GM12878 (cell line): Measurements from ENCODE around the gene CCR2. TPM values are rescaled to one million over a fixed set of nuclear protein-coding genes. Genes with fewer than 3 reads are reported as not detected.

Source experiments
- ATAC-seq: fragments of 200-7000 bp; cut with Tn5 transposase; 3 replicates; pipeline ENCODE4 v1.9.1; 2020; ENCODE audit warnings: mild to moderate bottlenecking, moderate library complexity
- Bru-seq: library from RNA; stranded (reverse); fragments of 400-500 nt; gene quantifications from one replicate; lab custom pipeline; 2021; lab: Mats Ljungman, UMichigan
- BruChase-seq, 2 experiments: library from RNA; stranded (reverse); fragments of 400-500 nt; gene quantifications; one replicate each; lab custom pipeline; 2021; lab: Mats Ljungman, UMichigan
- BruUV-seq: library from RNA; stranded (reverse); fragments of 400-500 nt; replicated peaks from 2 replicates; lab custom pipeline; 2021; lab: Mats Ljungman, UMichigan
- CTCF ChIA-PET: fragments of 300-600 bp; sonication (Branson Sonifier 250); formaldehyde crosslinking; extraction: SDS; loops from one replicate; lab custom pipeline; 2021; ENCODE audit warnings: inconsistent platforms; lab: Yijun Ruan, JAX
- POLR2A ChIA-PET: fragments of 350-600 bp; formaldehyde crosslinking; extraction: SDS; loops from one replicate; lab custom pipeline; 2021; ENCODE audit warnings: inconsistent platforms; lab: Charles Lee
- RAD21 ChIA-PET: fragments of 300-600 bp; sonication (Branson Sonifier 250); formaldehyde crosslinking; loops from one replicate; lab custom pipeline; 2023; ENCODE audit warnings: antibody characterized with exemption; ENCODE audit not compliant: unreplicated experiment; lab: Charles Lee
- SMC1A ChIA-PET: fragments of 300-600 bp; sonication (Branson Sonifier 250); formaldehyde crosslinking; loops from one replicate; lab custom pipeline; 2023; ENCODE audit not compliant: unreplicated experiment, uncharacterized antibody; lab: Charles Lee
- DNase-seq: peaks from one replicate; pipeline ENCODE4 v3.0.0-alpha.2; 2011; ENCODE audit warnings: low read depth, low spot score
- FAIRE-seq: peaks from 3 replicates; lab custom pipeline; 2011; peaks lifted over from hg19 to GRCh38; lab: Jason Lieb, UNC
- H2AFZ ChIP-seq: 2 replicates; pipeline ENCODE4 v1.6.0; 2011; ENCODE audit warnings: low read depth, low read length, control low read depth; ENCODE audit not compliant: control insufficient read depth
- H3K27ac ChIP-seq: 2 replicates; pipeline ENCODE4 v1.5.1; 2011; ENCODE audit warnings: control low read depth; ENCODE audit not compliant: control insufficient read depth, insufficient read depth
- H3K27me3 ChIP-seq, 2 experiments: replicated peaks in 1 of 2; 2 replicates each; pipeline versions ENCODE4 v1.6.0 to v1.6.1; 2011; ENCODE audit warnings: low read length in 1 of 2; ENCODE audit not compliant: control insufficient read depth in 2 of 2, insufficient read depth in 2 of 2
- H3K36me3 ChIP-seq, 2 experiments: 2 replicates each; pipeline ENCODE4 v1.5.1; 2011; ENCODE audit warnings: low read length in 1 of 2; ENCODE audit not compliant: control insufficient read depth in 2 of 2, insufficient read depth in 2 of 2
- H3K4me1 ChIP-seq: 2 replicates; pipeline ENCODE4 v1.6.1; 2011; ENCODE audit warnings: mild to moderate bottlenecking, low read length, moderate library complexity, mixed read lengths; ENCODE audit not compliant: control insufficient read depth, insufficient read depth
- H3K4me2 ChIP-seq: 2 replicates; pipeline ENCODE4 v1.6.0; 2011; ENCODE audit warnings: control low read depth; ENCODE audit not compliant: control insufficient read depth, insufficient read depth
- H3K4me3 ChIP-seq: fragments of 200-600 bp; sonication (generic); 2 replicates; pipeline ENCODE4 v1.5.1; 2016
- H3K79me2 ChIP-seq: 2 replicates; pipeline ENCODE4 v1.6.0; 2011; ENCODE audit warnings: low read length; ENCODE audit not compliant: control insufficient read depth, insufficient read depth
- H3K9ac ChIP-seq: 2 replicates; pipeline ENCODE4 v1.8.0; 2011; ENCODE audit warnings: low read length, control low read depth, mixed read lengths; ENCODE audit not compliant: control insufficient read depth, insufficient read depth
- H3K9me3 ChIP-seq: replicated peaks from 3 replicates; pipeline ENCODE4 v1.5.1; 2011; ENCODE audit warnings: mild to moderate bottlenecking, low read length; ENCODE audit not compliant: control insufficient read depth, insufficient read depth
- H4K20me1 ChIP-seq: 2 replicates; pipeline ENCODE4 v1.6.0; 2011; ENCODE audit not compliant: control insufficient read depth, insufficient read depth
- CHD1 ChIP-seq: IDR thresholded peaks from 2 replicates; pipeline ENCODE4 v1.6.1; 2012; ENCODE audit warnings: low read depth, low read length, improper control_type of control experiment
- EGR1 ChIP-seq, 2 experiments: IDR thresholded peaks; 1 replicate in 1 of 2; 2 replicates in 1 of 2; pipeline ENCODE4 v1.6.1; 2011 to 2012; ENCODE audit warnings: low read depth in 2 of 2, low read length in 2 of 2, borderline replicate concordance in 1 of 2, mild to moderate bottlenecking in 1 of 2, moderate library complexity in 1 of 2
- FOS ChIP-seq: IDR thresholded peaks from 3 replicates; pipeline ENCODE4 v1.6.1; 2011; ENCODE audit warnings: borderline replicate concordance; ENCODE audit not compliant: insufficient read length; ENCODE audit errors: extremely low read depth
- FOXM1 ChIP-seq: IDR thresholded peaks from 2 replicates; pipeline ENCODE4 v1.6.1; 2012; ENCODE audit warnings: low read depth, mild to moderate bottlenecking, inconsistent platforms, low read length, moderate library complexity
- GATAD2B ChIP-seq: fragments of 450-650 bp; conservative IDR thresholded peaks from 2 replicates; pipeline ENCODE4 v1.6.1; 2017; ENCODE audit warnings: low read depth, mild to moderate bottlenecking, moderate library complexity
- HCFC1 ChIP-seq: fragments of 150-350 bp; IDR thresholded peaks from 2 replicates; pipeline ENCODE4 v1.6.1; 2014; ENCODE audit warnings: low read length
- NBN ChIP-seq: fragments of 450-650 bp; IDR thresholded peaks from 2 replicates; pipeline ENCODE4 v1.6.1; 2016
- NR2F1 ChIP-seq: fragments of 450-650 bp; conservative IDR thresholded peaks from 2 replicates; pipeline ENCODE4 v1.6.1; 2017; ENCODE audit warnings: mild to moderate bottlenecking
- RB1 ChIP-seq: fragments of 450-650 bp; formaldehyde crosslinking; IDR thresholded peaks from 2 replicates; pipeline ENCODE4 v1.6.1; 2017; ENCODE audit warnings: mild to moderate bottlenecking, borderline replicate concordance
- SMARCA5 ChIP-seq: fragments of 450-650 bp; IDR thresholded peaks from 2 replicates; pipeline ENCODE4 v1.6.1; 2017; ENCODE audit warnings: mild to moderate bottlenecking
- SREBF1 ChIP-seq: IDR thresholded peaks from 2 replicates; pipeline ENCODE4 v1.6.1; 2012; ENCODE audit warnings: mild to moderate bottlenecking, low read length
- SRF ChIP-seq, 2 experiments: IDR thresholded peaks; 2 replicates each; pipeline ENCODE4 v1.6.1; 2011; ENCODE audit warnings: low read depth in 2 of 2, low read length in 2 of 2, mild to moderate bottlenecking in 1 of 2, moderate library complexity in 1 of 2
- TCF3 ChIP-seq: IDR thresholded peaks from 2 replicates; pipeline ENCODE4 v1.6.1; 2012; ENCODE audit warnings: low read depth, mild to moderate bottlenecking, low read length, borderline replicate concordance; ENCODE audit not compliant: insufficient read depth
- WRNIP1 ChIP-seq: IDR thresholded peaks from 2 replicates; pipeline ENCODE4 v1.6.1; 2011; ENCODE audit warnings: low read depth, low read length, improper control_type of control experiment, borderline replicate concordance
- ZNF274 ChIP-seq: IDR thresholded peaks from one replicate; pipeline ENCODE4 v1.8.0; 2011; ENCODE audit not compliant: insufficient read length, insufficient read depth
- WGBS: methylation state at CpG from one replicate; pipeline ENCODE4 v1.1.6; 2016; ENCODE audit warnings: low lambda C conversion rate; ENCODE audit not compliant: insufficient replicate concordance, insufficient coverage; ENCODE audit errors: missing lambda C conversion rate; 5-methylcytosine and 5-hydroxymethylcytosine counted together
- in situ Hi-C: fragments of 300-500 bp; cut with MboI; formaldehyde crosslinking; loops from 9 replicates; pipeline ENCODE4 v1.14.3; 2018; ENCODE audit warnings: mixed read lengths
- intact Hi-C: fragments of 100-400 bp; cut with micrococcal nuclease; formaldehyde crosslinking; loops from one replicate; pipeline ENCODE4 v1.14.2; 2022; ENCODE audit not compliant: unreplicated experiment
- long read RNA-seq, 2 experiments: library from polyadenylated mRNA; unstranded; transcript quantifications; one replicate each; pipeline ENCODE4 v2.0.0, GENCODE V29; 2019 to 2020
- polyA minus RNA-seq, 3 experiments: library from RNA; depleted of rRNA, polyadenylated mRNA; stranded (reverse); fragments of >200 nt; gene quantifications; 2 replicates each; pipeline ENCODE4 v1.2.3, GENCODE V29; 2011
- polyA plus RNA-seq, 11 experiments: library from polyadenylated mRNA; depleted of rRNA in 4 of 11; unstranded in 6 of 11; stranded (reverse) in 5 of 11; fragments of >200 nt; fragmentation: Nextera tagmentation in 4 of 11; fragmentation: Illumina TruSeq in 1 of 11; extraction: Ambion mirVana in 4 of 11; extraction: Trizol in 1 of 11; gene quantifications; 1 replicate in 1 of 11; 2 replicates in 10 of 11; pipeline versions ENCODE4 v1.2.1 to v1.2.3, GENCODE V29; 2011 to 2016; ENCODE audit warnings: inconsistent platforms in 2 of 11, missing spikeins in 2 of 11, low read depth in 1 of 11
- total RNA-seq, 4 experiments: library from RNA; depleted of rRNA in 3 of 4; stranded (reverse); fragments of >200 nt in 3 of 4; fragmentation: Illumina TruSeq in 1 of 4; extraction: Trizol in 1 of 4; gene quantifications; 2 replicates each; pipeline versions ENCODE4 v1.2.1 to v1.2.3, GENCODE V29; 2013 to 2021
- TF ChIP-seq, protein P1 (sequence below): IDR thresholded peaks from 2 replicates; pipeline ENCODE4 v1.6.1; 2012; ENCODE audit warnings: low read depth, low read length, improper control_type of control experiment
- TF ChIP-seq, protein P2 (sequence below): fragments of 450-650 bp; IDR thresholded peaks from 2 replicates; pipeline ENCODE4 v1.6.1; 2014; ENCODE audit warnings: mild to moderate bottlenecking

Gene CCR2
- total RNA-seq (2013; cell fraction: nucleolus; rRNA removed): not detected in 2 replicates
- total RNA-seq (2014; rRNA removed): 3.6 and 4.4 TPM in 2 replicates
- total RNA-seq (2014; rRNA removed; fragmentation: Illumina TruSeq; extraction: Trizol): 4.3 and 4.4 TPM in 2 replicates
- total RNA-seq (2021): 2.5 and 3.5 TPM in 2 replicates
- 0.18 TPM for polyA plus RNA-seq (2011; ENCODE audit: low read depth)
- not detected in 2 replicates for polyA plus RNA-seq (2011; rRNA removed)
- polyA plus RNA-seq (2011; cell fraction: cytosol; rRNA removed): not detected in 2 replicates
- polyA plus RNA-seq (2011; cell fraction: nucleus; rRNA removed): not detected in 2 replicates
- polyA plus RNA-seq (2012): 0.32 and 0.80 TPM in 2 replicates
- polyA plus RNA-seq (2014; fragmentation: Illumina TruSeq; extraction: Trizol): 3.6 and 4.1 TPM in 2 replicates
- 1 to 10 TPM; 2.5 to 4.7 TPM for polyA plus RNA-seq (2014; fragmentation: Nextera tagmentation; extraction: Ambion mirVana)
- 2.1 and 2.7 TPM in 2 replicates for polyA plus RNA-seq (2014; rRNA removed)
- 1 to 10 TPM; 1.9 to 2.7 TPM for polyA plus RNA-seq (2016; fragmentation: Nextera tagmentation; extraction: Ambion mirVana)
- not detected in 2 replicates for polyA minus RNA-seq (2011; rRNA and poly(A)+ RNA removed)
- not detected in 2 replicates for polyA minus RNA-seq (2011; cell fraction: cytosol; rRNA and poly(A)+ RNA removed)
- polyA minus RNA-seq (2011; cell fraction: nucleus; rRNA and poly(A)+ RNA removed): not detected in 2 replicates
- Bru-seq, nascent RNA: not detected
- not detected for BruChase-seq, experiment 1, labeled RNA remaining after a 6-hour chase
- BruChase-seq, experiment 2, labeled RNA remaining after a 2-hour chase: not detected
- long read RNA-seq, experiment 1: 0 reads
- long read RNA-seq, experiment 2, partial matches to known transcripts: 0 of 1 reads
- long read RNA-seq, experiment 2, other reads (novel, unspliced or antisense): 1 of 1 reads

DNA sequence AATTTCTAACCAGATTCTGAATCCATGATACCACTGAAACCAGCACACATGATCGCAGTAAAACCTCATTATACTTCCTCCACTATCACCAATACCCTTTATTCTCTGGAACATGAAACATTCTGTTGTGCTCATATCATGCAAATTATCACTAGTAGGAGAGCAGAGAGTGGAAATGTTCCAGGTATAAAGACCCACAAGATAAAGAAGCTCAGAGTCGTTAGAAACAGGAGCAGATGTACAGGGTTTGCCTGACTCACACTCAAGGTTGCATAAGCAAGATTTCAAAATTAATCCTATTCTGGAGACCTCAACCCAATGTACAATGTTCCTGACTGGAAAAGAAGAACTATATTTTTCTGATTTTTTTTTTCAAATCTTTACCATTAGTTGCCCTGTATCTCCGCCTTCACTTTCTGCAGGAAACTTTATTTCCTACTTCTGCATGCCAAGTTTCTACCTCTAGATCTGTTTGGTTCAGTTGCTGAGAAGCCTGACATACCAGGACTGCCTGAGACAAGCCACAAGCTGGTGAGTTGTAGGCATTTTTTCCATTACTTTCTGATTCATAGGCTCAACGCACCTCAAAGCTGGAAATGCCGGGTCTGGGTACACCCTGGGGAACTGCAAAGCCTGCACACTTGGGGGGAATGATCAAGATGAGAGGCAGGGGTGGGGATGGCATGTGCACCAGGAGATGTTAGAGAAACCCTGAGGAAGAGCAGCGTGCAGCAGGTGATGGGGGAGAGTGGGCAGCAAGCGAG is at the start of gene CCR2:
TSS of gene CCR2 (plus strand) at position 465 of the 764 bp plus-strand sequence. CDS start 3,417 bp downstream, outside the sequence.
- ATAC-seq (no peak), DNase-seq (no peak), FAIRE-seq (no peak)
- ChIA-PET SMC1A (interaction anchor here (0.6 to 2.6 kb wide), 6 partner anchors 10 to 60 kb away, joined by 3 to 8 read pairs (median 4); partner anchors contain the start of gene CCR5), CTCF (interaction anchor here (0.7 to 1.1 kb wide), 6 partner anchors 11 to 139 kb away, joined by 3 read pairs; no protein-coding TSS in a partner anchor), POLR2A (no interaction called here), RAD21 (interaction anchor here (1.2 to 5.5 kb wide), 3 partner anchors 15 to 77 kb away, joined by 4 to 26 read pairs (median 4); no protein-coding TSS in a partner anchor)
- Histone ChIP-seq H3K4me1 (peaks cover 30% of the 10 kb centered on the region), H3K4me2 (no peak within 1 kb of the TSS), H3K27ac (no peak within 1 kb of the TSS), H3K79me2 (no peaks in the 10 kb centered on the region), H2AFZ (no peak within 1 kb of the TSS), H3K27me3 (no peaks in the 10 kb centered on the region; a peak in 1 of 4 replicates), H3K36me3 (no peaks in the 10 kb centered on the region), H3K9ac (no peak within 1 kb of the TSS), H4K20me1 (no peaks in the 10 kb centered on the region), H3K9me3 (no peaks in the 10 kb centered on the region), H3K4me3 (no peak within 1 kb of the TSS)
- intact Hi-C loops (loop anchor here (5.0 kb wide), 1 partner anchor 37 kb away; no protein-coding TSS in a partner anchor), in situ Hi-C loops (no loop called here)
- no TSS peak for BruUV-seq
- 53% methylated on average over 7 of the region's 7 CpGs for WGBS
- TF ChIP-seq FOXM1: no peak
- TF ChIP-seq SMARCA5: no peak
- TF ChIP-seq CHD1: no peak
- no peak for TF ChIP-seq GATAD2B
- TF ChIP-seq ZNF274: no peak
- no peak for TF ChIP-seq FOS
- TF ChIP-seq, protein P1, sequence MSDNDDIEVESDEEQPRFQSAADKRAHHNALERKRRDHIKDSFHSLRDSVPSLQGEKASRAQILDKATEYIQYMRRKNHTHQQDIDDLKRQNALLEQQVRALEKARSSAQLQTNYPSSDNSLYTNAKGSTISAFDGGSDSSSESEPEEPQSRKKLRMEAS: no peak
- no peak for TF ChIP-seq EGR1 (IDR thresholded peaks at IDR 0.05; ENCODE audit: borderline replicate concordance in 1 of 2, low read depth in 2 of 2, low read length in 2 of 2)
- TF ChIP-seq, protein P2, sequence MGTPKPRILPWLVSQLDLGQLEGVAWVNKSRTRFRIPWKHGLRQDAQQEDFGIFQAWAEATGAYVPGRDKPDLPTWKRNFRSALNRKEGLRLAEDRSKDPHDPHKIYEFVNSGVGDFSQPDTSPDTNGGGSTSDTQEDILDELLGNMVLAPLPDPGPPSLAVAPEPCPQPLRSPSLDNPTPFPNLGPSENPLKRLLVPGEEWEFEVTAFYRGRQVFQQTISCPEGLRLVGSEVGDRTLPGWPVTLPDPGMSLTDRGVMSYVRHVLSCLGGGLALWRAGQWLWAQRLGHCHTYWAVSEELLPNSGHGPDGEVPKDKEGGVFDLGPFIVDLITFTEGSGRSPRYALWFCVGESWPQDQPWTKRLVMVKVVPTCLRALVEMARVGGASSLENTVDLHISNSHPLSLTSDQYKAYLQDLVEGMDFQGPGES: no peak
- no peak for TF ChIP-seq SRF (IDR thresholded peaks at IDR 0.05; ENCODE audit: low read depth in 2 of 2, low read length in 2 of 2)
- no peak for TF ChIP-seq HCFC1
- TF ChIP-seq WRNIP1: no peak
- no peak for TF ChIP-seq TCF3
- no peak for TF ChIP-seq NBN
- TF ChIP-seq RB1: no peak
- no peak for TF ChIP-seq NR2F1
- TF ChIP-seq SREBF1: no peak
